ENCODE results near the gene FSTL4. TPM values are rescaled to one million over a fixed set of nuclear protein-coding genes. Genes with fewer than 3 reads are reported as not detected.

Gene FSTL4
- total RNA-seq, 1 donor from 2014 or later: 0.07 TPM

DNA sequence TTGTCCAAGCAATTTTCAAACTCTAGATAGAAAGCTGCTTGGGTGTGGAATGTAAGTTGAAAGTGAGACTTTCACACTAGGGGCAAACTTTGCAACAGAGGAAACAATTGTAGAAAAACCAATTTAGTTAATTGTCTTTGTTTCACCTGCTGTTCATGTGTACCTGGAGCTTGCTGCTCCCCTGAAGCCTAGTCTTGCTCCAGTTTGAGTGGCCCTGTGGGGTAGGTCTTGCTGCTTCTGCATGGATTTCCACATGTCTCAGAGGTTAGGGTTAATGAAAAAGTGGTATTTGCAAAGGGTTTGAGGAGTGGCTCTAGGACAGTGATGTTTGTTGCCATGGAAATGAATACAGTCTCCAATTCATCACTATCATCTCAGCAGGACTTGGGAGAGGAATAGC, 182.2 kb downstream of the FSTL4 start:
- Mint-ChIP-seq H3K4me3 (ENCODE audit: unreplicated experiment) (no peak overlapping the region), H3K27me3 (ENCODE audit: low read depth) (peaks cover 50% of the 10 kb centered on the region), H3K36me3 (ENCODE audit: low read depth) (no peaks in the 10 kb centered on the region), H3K4me1 (ENCODE audit: low read depth) (no peaks in the 10 kb centered on the region), H3K9me3 (ENCODE audit: low read depth) (no peaks in the 10 kb centered on the region), H3K27ac (ENCODE audit: unreplicated experiment) (no peak overlapping the region)
- TF ChIP-seq, protein P1, sequence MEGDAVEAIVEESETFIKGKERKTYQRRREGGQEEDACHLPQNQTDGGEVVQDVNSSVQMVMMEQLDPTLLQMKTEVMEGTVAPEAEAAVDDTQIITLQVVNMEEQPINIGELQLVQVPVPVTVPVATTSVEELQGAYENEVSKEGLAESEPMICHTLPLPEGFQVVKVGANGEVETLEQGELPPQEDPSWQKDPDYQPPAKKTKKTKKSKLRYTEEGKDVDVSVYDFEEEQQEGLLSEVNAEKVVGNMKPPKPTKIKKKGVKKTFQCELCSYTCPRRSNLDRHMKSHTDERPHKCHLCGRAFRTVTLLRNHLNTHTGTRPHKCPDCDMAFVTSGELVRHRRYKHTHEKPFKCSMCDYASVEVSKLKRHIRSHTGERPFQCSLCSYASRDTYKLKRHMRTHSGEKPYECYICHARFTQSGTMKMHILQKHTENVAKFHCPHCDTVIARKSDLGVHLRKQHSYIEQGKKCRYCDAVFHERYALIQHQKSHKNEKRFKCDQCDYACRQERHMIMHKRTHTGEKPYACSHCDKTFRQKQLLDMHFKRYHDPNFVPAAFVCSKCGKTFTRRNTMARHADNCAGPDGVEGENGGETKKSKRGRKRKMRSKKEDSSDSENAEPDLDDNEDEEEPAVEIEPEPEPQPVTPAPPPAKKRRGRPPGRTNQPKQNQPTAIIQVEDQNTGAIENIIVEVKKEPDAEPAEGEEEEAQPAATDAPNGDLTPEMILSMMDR (IDR thresholded peaks at IDR 0.05): no peak
- DNase-seq (ENCODE audit: low spot score): no peak

DNA sequence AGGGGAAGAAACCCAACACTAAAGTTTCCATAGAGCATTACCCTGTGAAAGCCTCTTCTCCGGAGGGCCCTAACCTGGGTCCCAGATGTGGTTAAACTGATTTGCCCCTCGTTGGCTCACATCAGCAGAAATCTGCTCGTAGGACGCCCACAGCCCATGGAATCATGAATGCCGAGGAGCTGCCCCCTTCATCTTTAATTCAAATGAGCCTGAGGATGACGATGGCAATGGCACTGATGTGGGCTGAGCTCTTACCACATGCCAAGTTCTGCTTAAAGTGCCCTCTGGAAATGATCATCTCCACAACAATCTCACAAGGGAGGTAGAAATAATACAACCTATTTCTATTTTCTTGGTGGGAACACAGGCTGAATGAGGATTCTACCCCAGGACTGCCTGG, 183.3 kb downstream of the FSTL4 start:
- Mint-ChIP-seq H3K4me1 (ENCODE audit: low read depth) (peaks cover 1% of the 10 kb centered on the region), H3K27me3 (ENCODE audit: low read depth) (peaks cover 50% of the 10 kb centered on the region), H3K9me3 (ENCODE audit: low read depth) (no peaks in the 10 kb centered on the region), H3K27ac (ENCODE audit: unreplicated experiment) (no peak overlapping the region), H3K4me3 (ENCODE audit: unreplicated experiment) (no peak overlapping the region), H3K36me3 (ENCODE audit: low read depth) (no peaks in the 10 kb centered on the region)
- DNase-seq (ENCODE audit: low spot score): no peak
- TF ChIP-seq, protein P1 (IDR thresholded peaks at IDR 0.05): no peak

DNA sequence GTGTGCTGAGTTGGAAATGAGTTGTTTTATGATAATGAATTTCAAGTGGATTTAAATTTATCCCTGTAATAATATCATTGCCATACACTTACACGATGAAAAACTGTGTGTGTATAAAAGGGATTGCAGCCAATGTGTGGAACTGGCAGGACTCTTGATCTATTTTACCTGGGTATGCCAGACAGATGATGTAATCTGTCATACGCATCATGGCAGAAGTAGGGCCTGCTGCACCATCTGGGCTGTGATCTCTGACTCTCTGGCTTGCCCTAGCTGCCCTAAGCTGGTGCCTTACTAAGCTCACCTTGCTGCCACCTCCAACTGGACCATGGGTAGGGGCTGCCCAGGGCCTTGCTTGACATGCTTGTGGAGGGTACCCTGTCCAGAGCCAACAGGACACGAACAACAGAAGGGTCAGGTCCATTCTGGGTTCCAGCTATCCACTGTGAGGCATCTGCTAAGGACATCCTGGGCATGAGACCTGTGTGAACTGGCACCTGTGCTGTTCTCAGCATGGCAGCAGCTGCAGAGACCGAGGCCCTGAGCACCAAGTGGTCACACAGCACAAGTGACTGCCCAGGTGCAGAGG, 184.2 kb downstream of the FSTL4 start:
- TF ChIP-seq, protein P1 (IDR thresholded peaks at IDR 0.05): no peak
- Mint-ChIP-seq H3K4me1 (ENCODE audit: low read depth) (peaks cover 9% of the 10 kb centered on the region), H3K27ac (ENCODE audit: unreplicated experiment) (no peak overlapping the region), H3K4me3 (ENCODE audit: unreplicated experiment) (no peak overlapping the region), H3K36me3 (ENCODE audit: low read depth) (no peaks in the 10 kb centered on the region), H3K27me3 (ENCODE audit: low read depth) (peaks cover 41% of the 10 kb centered on the region), H3K9me3 (ENCODE audit: low read depth) (no peaks in the 10 kb centered on the region)
- no peak for DNase-seq (ENCODE audit: low spot score)

DNA sequence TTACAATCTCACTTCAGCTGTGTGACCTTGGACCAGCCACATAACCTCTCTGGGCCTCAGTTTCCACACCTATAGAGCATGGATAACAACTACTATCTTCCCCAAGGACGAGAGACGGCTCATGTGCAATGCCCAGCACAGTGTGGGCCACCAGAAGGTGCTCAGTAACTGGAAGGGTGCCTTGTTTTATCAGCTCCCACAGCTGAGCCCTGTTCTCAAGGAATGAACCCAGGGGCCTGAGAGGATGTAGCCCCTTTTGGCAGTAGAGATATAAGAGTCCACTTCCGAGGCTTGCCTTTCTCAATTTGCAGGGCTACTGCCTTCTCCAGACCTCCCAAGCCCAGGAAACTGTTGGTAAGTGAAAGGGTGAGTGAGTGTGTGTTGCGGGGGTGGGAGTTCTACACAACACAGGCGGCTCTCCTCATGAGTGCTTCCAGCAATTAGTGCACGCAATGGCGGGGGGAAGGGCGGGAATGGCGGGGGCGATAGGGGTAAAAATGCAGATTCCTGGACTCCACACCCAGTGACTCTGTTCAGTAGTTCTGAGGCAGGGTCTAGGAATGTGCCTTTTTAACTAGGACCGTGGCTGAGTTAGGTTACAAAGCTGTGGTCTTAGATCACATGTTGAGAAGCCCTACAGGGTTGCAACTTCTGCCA, 185.1 kb downstream of the FSTL4 start:
- Mint-ChIP-seq H3K27me3 (ENCODE audit: low read depth) (peaks cover 36% of the 10 kb centered on the region), H3K36me3 (ENCODE audit: low read depth) (no peaks in the 10 kb centered on the region), H3K4me3 (ENCODE audit: unreplicated experiment) (no peak overlapping the region), H3K4me1 (ENCODE audit: low read depth) (peaks cover 9% of the 10 kb centered on the region), H3K9me3 (ENCODE audit: low read depth) (no peaks in the 10 kb centered on the region), H3K27ac (ENCODE audit: unreplicated experiment) (no peak overlapping the region)
- no peak for DNase-seq (ENCODE audit: low spot score)
- TF ChIP-seq, protein P1 (IDR thresholded peaks at IDR 0.05): no peak

DNA sequence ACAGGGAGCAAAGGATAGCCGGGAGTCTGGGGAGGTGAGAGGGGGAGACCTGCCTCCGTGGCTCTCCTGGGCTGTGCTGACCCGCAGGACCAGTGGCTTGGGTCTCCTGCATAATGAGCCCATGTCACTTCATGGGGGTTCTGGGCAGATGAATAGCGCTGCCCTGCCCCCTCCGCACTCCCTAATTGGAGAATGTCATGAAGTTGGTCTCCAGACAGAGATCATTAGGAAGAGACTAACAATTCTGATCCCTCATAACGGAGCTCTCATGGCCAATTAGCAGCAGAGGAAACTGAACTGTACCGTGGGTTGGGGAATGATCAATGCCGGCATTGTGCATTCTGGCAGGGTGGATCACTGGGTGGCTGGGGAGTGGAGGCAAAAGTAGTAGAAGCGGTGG, 186.1 kb downstream of the FSTL4 start:
- Mint-ChIP-seq H3K4me1 (ENCODE audit: low read depth) (peaks cover 9% of the 10 kb centered on the region), H3K27ac (ENCODE audit: unreplicated experiment) (no peak overlapping the region), H3K27me3 (ENCODE audit: low read depth) (peaks cover 35% of the 10 kb centered on the region), H3K9me3 (ENCODE audit: low read depth) (no peaks in the 10 kb centered on the region), H3K4me3 (ENCODE audit: unreplicated experiment) (no peak overlapping the region), H3K36me3 (ENCODE audit: low read depth) (no peaks in the 10 kb centered on the region)
- TF ChIP-seq, protein P1 (IDR thresholded peaks at IDR 0.05): no peak
- no peak for DNase-seq (ENCODE audit: low spot score)
